Gastrocnemius medialis (tissue), 4 donors: ENCODE measurements around the gene EPHB6. TPM values are rescaled to one million over a fixed set of nuclear protein-coding genes. Genes with fewer than 3 reads are reported as not detected.

Source experiments
- ATAC-seq, 2 donors: fragments of 150-250 bp; one replicate each; pipeline ENCODE4 v1.9.1; 2016
- DNase-seq, 2 donors: peaks; one replicate each; pipeline ENCODE4 v3.0.0-alpha.2; 2019
- H3K27ac ChIP-seq, 4 donors: fragments of 200-600 bp; sonication (generic); 1 replicate in 1 of 4; 2 replicates in 3 of 4; pipeline ENCODE4 v1.5.1; 2016 to 2018; ENCODE audit warnings: mild to moderate bottlenecking in 2 of 4, moderate library complexity in 1 of 4
- H3K27me3 ChIP-seq, 3 donors: fragments of 200-600 bp; sonication (generic) in 2 of 3; 1 replicate in 1 of 3; 2 replicates in 2 of 3; pipeline versions ENCODE4 v1.5.1 to v1.6.0; 2016 to 2019; ENCODE audit warnings: mild to moderate bottlenecking in 1 of 3, moderate library complexity in 1 of 3
- H3K36me3 ChIP-seq, 2 donors: fragments of 200-600 bp; sonication (generic) in 1 of 2; one replicate each; pipeline ENCODE4 v1.5.1; 2017 to 2018
- H3K4me1 ChIP-seq, 2 donors: fragments of 200-600 bp; sonication (generic) in 1 of 2; one replicate each; pipeline ENCODE4 v1.5.1; 2016 to 2017; ENCODE audit warnings: mild to moderate bottlenecking in 2 of 2
- H3K4me3 ChIP-seq, 4 donors: fragments of 200-600 bp; sonication (generic) in 3 of 4; 1 replicate in 1 of 4; 2 replicates in 3 of 4; pipeline ENCODE4 v1.5.1; 2016 to 2019; ENCODE audit warnings: mild to moderate bottlenecking in 2 of 4
- H3K9me3 ChIP-seq, 3 donors: fragments of 200-600 bp; sonication (generic) in 2 of 3; 1 replicate in 1 of 3; 2 replicates in 2 of 3; pipeline ENCODE4 v1.5.1; 2016 to 2019
- CTCF ChIP-seq, 5 experiments: fragments of 450-650 bp in 3 of 5; fragments of 200-600 bp in 2 of 5; sonication (generic) in 2 of 5; IDR thresholded peaks in 4 of 5; conservative IDR thresholded peaks in 1 of 5; 1 replicate in 4 of 5; 2 replicates in 1 of 5; pipeline ENCODE4 v1.5.1; 2016 to 2019; ENCODE audit warnings: antibody characterized with exemption in 5 of 5, mild to moderate bottlenecking in 3 of 5, moderate library complexity in 3 of 5
- POLR2A ChIP-seq, 2 donors: fragments of 450-650 bp; IDR thresholded peaks; one replicate each; pipeline ENCODE4 v1.6.1; 2017; ENCODE audit warnings: antibody characterized with exemption in 2 of 2, mild to moderate bottlenecking in 2 of 2, moderate library complexity in 2 of 2
- in situ Hi-C, 4 donors: fragments of 200-750 bp; cut with MboI; loops; one replicate each; pipeline versions ENCODE4 v1.15.0 to v1.8.0; 2017; ENCODE audit warnings: low sequenced_read_pairs in 4 of 4
- intact Hi-C: fragments of 100-400 bp; cut with DNase I; formaldehyde crosslinking; loops from one replicate; pipeline ENCODE4 v1.15.1; 2023; ENCODE audit warnings: low total_unique reads
- total RNA-seq, 4 donors: library from RNA; depleted of rRNA; stranded (reverse); fragments of >200 nt; gene quantifications; one replicate each; pipeline versions ENCODE4 v1.1.0 to v1.2.3, GENCODE V29; 2016

EPHB6 gene
- total RNA-seq, 4 donors from 2014 or later, result 2.0 to 8.9 (median 2.8) TPM

GRCh38 chr7:142915315-142915714 lies 60.4 kb downstream of the EPHB6 start:
- H3K4me3 ChIP-seq, result no peak overlapping the region
- TF ChIP-seq CTCF (IDR thresholded peaks at IDR 0.05 in 4 of 5, conservative IDR thresholded peaks at IDR 0.05 in 1 of 5), result no peak
- no peak for TF ChIP-seq POLR2A (IDR thresholded peaks at IDR 0.05)
- H3K9me3 ChIP-seq, result no peaks in the 10 kb centered on the region
- intact Hi-C loops, result no loop called here
- no peaks in the 10 kb centered on the region for H3K4me1 ChIP-seq
- no peaks in the 10 kb centered on the region for H3K27me3 ChIP-seq
- ATAC-seq, result no peak
- DNase-seq, result no peak
- no peak overlapping the region for H3K27ac ChIP-seq
- in situ Hi-C loops, result no loop called here
- H3K36me3 ChIP-seq, result no peaks in the 10 kb centered on the region

- in situ Hi-C loops, result no loop called here
- Histone ChIP-seq H3K9me3 (no peaks in the 10 kb centered on the region), H3K27me3 (no peaks in the 10 kb centered on the region), H3K4me3 (no peak overlapping the region), H3K27ac (no peak overlapping the region), H3K36me3 (no peaks in the 10 kb centered on the region), H3K4me1 (no peaks in the 10 kb centered on the region)
- no peak for DNase-seq
- intact Hi-C loops, result no loop called here
- no peak for TF ChIP-seq POLR2A (IDR thresholded peaks at IDR 0.05)
- TF ChIP-seq CTCF (IDR thresholded peaks at IDR 0.05 in 4 of 5, conservative IDR thresholded peaks at IDR 0.05 in 1 of 5), result no peak
- no peak for ATAC-seq
Measured at GRCh38 chr7:142916508-142916907, 61.6 kb downstream of the EPHB6 start.

GRCh38 chr7:142917447-142917846 lies 62.6 kb downstream of the EPHB6 start:
- no peak overlapping the region for H3K27ac ChIP-seq
- no peak overlapping the region for H3K4me3 ChIP-seq
- no peak for DNase-seq
- intact Hi-C loops, result no loop called here
- no peaks in the 10 kb centered on the region for H3K4me1 ChIP-seq
- TF ChIP-seq CTCF (IDR thresholded peaks at IDR 0.05 in 4 of 5, conservative IDR thresholded peaks at IDR 0.05 in 1 of 5) (no peak), POLR2A (IDR thresholded peaks at IDR 0.05) (no peak)
- in situ Hi-C loops, result no loop called here
- H3K27me3 ChIP-seq, result no peaks in the 10 kb centered on the region
- ATAC-seq, result no peak
- H3K9me3 ChIP-seq, result no peaks in the 10 kb centered on the region
- no peaks in the 10 kb centered on the region for H3K36me3 ChIP-seq

GRCh38 chr7:142918901-142919300 lies 64.0 kb downstream of the EPHB6 start:
- H3K4me1 ChIP-seq, result no peaks in the 10 kb centered on the region
- no peak for DNase-seq
- H3K27ac ChIP-seq, result no peak overlapping the region
- ATAC-seq, result no peak
- no peak for TF ChIP-seq POLR2A (IDR thresholded peaks at IDR 0.05)
- TF ChIP-seq CTCF (IDR thresholded peaks at IDR 0.05 in 4 of 5, conservative IDR thresholded peaks at IDR 0.05 in 1 of 5), result no peak
- no peaks in the 10 kb centered on the region for H3K27me3 ChIP-seq
- intact Hi-C loops (no loop called here), in situ Hi-C loops (no loop called here)
- no peaks in the 10 kb centered on the region for H3K9me3 ChIP-seq
- H3K36me3 ChIP-seq, result no peaks in the 10 kb centered on the region
- no peak overlapping the region for H3K4me3 ChIP-seq

GRCh38 chr7:142919656-142920055 lies 64.8 kb downstream of the EPHB6 start:
- in situ Hi-C loops, result no loop called here
- TF ChIP-seq CTCF (IDR thresholded peaks at IDR 0.05 in 4 of 5, conservative IDR thresholded peaks at IDR 0.05 in 1 of 5), result no peak
- TF ChIP-seq POLR2A (IDR thresholded peaks at IDR 0.05), result no peak
- Histone ChIP-seq H3K36me3 (no peaks in the 10 kb centered on the region), H3K27me3 (no peaks in the 10 kb centered on the region), H3K4me3 (no peak overlapping the region), H3K9me3 (no peaks in the 10 kb centered on the region), H3K4me1 (no peaks in the 10 kb centered on the region), H3K27ac (no peak overlapping the region)
- ATAC-seq (no peak), DNase-seq (no peak)
- intact Hi-C loops, result no loop called here
